Embryonic facial prominence (tissue), 1 donor: ENCODE results near the gene METTL6.
"Not testable (repeated sequence)": the region's sequence is repeated elsewhere in the genome, so short reads cannot be mapped to it uniquely, and the experiment has no call there.

Experiments
- DNase-seq: peaks from one replicate; pipeline ENCODE4 v3.0.0-alpha.2; 2016; ENCODE audit errors: extremely low spot score

Gene METTL6

DNA sequence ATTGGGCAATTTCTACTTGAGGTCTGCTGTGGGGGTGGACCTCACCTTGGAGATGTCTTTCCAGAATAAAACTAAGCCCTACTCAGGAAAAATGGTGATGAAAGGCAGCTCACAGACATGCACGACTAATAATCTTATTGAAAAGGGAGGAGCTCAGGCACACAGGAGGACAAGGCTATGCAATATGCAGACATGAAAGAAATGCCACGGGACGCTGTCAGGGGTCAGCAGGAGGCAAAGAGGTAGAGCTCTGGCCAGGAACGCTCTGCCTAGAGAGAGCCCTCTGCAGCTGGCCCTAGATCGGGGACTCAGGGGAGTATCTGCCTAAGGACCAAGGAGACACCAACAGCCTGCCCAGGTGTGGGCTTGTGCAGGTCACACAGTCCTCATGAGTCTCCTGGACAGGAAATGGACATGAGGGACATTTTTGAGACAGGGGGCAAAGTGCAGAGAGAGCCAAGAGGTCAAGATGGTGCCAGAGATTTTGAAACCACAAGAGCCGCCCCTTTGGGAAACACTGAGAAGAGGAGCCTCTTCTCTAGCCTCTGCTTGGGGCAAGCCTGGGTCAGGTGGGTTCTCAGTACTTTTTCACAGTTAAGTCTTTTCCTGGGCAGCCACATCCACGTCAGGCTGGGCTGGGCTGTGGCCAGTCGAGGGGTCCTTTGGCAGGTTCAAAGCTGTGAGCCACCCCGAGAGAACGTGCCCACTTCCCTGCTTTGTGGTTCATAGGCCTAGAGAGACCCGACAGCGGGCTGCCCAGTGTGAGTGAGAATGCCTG lies 23.3 kb upstream of the METTL6 start:
- DNase-seq = no peak

DNA sequence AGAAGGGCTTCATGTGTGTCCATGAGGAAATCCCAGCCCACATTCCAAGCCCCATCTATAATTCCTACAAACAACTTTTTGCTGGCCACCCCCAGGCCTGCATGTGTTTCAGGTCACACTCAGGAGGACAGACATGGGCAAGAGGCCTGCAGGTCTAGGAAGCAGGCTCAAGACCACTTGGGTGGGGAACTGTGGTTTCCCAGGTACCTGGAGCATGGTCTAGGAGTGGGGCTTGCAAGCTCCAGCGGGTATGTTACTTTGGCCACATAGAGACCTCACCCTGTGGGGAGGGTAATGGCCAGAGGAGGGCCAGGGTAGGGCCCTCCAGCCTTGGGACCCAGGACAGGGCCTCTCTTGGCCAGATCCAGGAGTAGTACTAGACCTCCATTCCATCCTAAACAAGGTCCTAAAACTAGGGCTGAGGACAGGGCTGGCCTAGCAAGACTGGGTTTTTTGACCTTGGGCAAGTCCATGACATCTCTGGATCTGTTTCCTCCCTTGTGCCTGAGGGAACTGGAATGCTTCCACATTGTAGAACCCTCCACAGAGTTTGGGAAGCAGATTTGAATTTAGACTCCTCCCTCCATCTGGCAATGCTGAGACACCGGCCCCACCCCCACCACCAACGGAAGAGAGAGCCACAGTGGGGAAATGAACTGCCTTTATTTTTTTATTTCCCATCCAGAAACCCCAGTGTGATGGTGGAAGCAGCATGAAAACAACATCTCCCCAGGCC lies 22.3 kb upstream of the METTL6 start:
- DNase-seq = no peak

DNA sequence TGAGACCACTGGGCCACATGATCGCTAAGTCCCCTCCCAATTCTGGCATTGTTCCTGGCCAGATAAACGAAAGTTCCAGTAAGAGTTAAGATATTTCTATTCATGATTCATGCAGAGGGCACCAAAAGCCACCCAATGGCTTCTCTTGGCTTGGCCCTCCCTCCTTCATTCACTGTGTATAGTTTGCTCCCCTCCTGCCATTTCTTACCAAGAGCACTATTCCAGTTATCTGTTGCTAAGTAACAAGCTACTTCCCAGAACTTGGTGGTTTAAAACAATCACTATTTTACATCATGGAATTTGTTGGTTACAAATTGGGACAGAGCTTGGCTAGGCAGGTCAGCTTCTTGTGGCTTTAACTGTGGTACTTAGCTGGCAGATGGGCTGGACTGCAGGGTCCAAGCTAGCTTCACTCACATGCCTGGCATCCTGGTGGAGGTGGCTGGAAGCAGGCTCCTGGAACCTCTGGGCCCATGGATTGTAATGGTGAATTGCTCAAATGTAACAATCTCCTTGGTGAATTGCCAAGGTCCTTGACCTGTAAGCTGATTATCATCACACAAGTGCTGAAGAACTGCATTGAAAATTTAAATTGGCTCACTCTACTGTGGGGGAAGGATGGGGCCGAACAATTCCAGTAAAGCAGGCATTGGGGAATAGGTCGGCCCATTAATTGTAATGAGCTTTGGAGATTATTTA lies 16.6 kb upstream of the METTL6 start:
- DNase-seq = no peak

DNA sequence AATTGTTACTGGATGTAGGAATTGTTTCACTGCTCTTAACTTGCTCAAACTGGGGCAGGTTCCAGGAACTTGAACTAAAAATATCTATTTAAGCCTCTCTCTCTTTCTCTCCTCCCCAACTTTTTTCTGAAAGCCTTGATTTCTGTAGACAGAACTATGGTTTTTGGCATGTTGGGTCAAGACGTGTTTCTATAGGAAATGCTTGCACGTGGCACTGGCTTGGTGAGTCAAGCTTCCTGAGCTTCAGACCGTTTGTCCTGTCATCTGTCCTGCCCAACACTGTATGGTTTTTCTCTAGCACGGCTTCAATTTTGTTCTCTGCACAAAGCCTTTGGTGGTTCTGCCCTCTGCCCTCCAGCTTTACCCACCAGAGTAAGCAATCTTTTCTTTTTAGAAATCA lies 13.5 kb upstream of the METTL6 start:
- DNase-seq = no peak

DNA sequence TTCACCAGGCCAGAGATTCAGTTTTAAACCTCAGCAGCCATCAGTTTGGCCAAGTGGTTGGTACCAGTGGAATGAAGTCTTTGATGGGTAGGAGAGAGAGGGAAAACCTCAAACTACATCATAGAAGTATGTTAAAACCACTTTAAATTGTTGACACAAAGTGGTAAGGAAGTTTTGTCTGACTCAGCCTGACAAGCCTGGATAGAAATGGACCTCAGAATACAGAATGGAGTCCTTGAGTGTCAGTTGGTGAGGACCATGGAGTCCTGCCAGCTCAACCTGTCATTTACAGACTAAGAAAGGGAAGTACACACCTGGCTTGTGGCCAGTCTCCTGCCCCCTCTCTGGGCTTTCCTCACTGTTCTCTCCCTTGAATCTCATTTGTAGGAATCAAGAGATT lies 12.1 kb upstream of the METTL6 start:
- DNase-seq = no peak

DNA sequence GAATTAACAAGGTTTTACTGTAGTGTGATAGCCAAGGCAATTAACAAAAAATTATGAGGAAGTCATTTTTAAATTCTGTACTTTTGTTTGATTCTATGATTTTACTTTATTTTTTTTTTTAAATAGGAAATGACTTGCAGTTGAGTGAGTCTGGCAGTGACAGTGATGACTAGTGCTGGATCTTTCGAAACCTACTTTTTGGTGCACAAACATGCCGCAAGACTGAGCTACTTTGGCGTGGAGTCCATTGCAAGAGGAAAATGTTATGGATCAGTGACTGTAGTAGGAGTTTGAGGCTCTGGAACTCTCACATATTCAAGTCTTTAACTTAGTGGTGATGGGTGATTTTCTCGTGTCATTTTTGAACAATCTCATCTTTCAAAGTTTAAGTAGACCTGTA lies 11.6 kb upstream of the METTL6 start:
- DNase-seq = no peak

DNA sequence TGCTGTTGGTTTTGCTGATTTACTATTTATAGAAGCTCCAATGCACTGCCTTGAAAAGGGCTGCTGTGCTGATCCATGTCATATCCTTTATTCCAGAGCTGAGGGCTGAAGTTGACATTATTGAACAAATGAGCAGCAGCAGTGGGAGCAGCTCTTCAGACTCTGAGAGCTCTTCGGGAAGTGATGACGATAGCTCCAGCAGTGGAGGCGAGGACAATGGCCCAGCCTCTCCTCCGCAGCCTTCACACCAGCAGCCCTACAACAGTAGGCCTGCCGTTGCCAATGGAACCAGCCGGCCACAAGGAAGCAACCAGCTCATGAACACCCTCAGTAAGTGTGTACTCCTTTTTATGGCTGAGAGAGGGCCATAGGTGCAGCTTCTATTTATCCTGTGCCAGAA lies 8.9 kb upstream of the METTL6 start:
- DNase-seq = no peak

DNA sequence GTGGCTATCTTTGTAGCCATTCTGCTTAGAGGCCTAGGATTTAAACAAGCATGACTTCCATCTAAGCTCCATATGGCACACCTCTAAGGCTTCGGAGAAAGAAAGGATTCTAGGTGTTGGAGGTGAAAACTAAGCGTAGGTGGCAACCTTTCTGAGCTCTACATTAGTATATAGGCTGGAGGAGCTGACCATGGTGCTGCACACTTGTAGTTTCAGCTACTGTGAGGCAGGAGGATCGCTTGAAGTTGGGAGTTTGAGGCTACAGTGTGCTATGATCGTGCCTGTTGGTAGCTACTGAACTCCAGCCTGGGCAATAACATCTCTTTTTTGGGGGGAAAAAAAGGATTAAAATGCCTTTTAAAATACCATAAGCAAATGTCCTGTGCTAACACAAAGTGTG lies 7.4 kb upstream of the METTL6 start:
- DNase-seq = no peak

DNA sequence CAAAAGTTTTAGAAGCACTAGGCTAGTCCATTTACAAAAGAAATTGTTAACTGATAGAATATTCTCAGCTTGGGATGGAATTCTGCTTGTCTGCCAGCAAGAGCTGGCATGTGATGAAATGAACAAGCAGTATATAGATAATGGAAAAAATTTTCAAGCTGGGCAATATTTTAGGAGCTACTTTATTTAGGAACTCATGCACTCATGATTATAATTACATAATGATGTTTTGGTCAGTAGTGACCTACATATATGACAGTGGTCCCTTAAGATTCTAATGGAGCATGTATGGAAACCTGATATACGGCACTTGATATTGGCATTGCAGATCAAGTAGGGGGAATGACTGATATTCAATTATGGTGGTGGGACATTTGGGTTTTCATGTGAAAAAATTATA lies 6.2 kb upstream of the METTL6 start:
- DNase-seq = no peak

DNA sequence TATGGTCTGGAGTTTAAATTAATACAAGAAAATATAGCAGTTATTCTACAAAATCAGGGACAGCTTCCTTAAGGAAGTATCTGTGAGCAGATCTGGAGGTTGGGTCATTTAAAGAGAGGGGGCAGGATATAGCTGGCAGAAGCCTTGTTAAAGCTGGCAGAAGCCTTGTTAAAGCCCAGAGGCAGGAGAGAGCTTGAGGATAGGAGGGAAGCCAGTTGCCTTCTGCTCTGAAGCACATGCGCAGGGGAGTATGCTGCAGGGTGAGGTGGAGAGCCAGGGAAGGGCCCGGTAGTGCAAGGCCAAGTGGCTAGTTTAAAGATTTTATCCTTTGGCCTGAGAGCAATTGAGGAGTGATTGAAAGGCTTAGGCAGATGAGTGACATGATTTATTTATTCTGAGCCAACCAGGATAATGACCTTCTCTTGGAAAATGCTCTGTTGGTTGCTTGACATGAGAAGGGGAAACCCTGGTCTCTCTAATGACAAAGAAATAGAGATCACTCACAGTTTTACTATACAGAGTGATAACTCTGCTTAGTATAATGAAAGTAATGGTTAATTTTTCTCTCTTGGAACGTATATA lies 4.0 kb upstream of the METTL6 start:
- no peak for DNase-seq

DNA sequence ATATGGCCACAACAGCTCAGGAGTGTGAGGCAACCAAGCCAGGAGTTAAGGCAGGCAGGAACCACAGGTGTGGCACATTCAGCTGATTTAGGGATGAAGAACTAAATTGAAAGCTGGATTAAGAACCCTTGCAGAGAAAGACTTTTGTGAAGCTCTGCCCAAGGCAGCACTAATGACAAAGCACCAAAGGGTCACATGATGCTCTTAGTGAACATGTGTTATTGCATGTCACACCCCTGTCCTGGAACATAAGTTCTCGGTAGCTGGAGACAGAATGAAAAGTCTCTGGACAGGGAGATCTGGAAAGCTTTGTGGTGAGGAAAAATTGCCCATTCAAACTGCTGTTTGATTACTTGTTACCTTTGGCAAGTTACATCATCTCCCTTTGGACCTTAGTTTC lies 3.3 kb upstream of the METTL6 start:
- DNase-seq = no peak

DNA sequence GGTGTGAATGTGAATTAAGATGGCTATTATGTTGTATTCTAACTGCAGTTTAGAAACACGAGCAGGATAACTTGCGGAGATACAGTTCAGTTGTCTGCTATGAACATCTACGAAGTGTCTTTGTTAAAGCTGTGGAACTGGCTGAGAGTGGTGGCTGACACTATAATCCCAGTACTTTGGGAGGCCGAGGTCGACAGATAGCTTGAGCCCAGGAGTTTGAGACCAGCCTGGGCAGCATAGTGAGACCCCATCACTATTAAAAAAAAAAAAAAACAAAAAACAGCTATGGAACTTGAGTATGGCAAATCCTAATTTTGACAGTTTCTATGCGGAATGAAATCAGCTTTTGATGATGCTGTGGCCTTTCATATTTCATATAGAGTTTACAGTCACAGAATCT lies 1.7 kb upstream of the METTL6 start:
- no peak for DNase-seq

DNA sequence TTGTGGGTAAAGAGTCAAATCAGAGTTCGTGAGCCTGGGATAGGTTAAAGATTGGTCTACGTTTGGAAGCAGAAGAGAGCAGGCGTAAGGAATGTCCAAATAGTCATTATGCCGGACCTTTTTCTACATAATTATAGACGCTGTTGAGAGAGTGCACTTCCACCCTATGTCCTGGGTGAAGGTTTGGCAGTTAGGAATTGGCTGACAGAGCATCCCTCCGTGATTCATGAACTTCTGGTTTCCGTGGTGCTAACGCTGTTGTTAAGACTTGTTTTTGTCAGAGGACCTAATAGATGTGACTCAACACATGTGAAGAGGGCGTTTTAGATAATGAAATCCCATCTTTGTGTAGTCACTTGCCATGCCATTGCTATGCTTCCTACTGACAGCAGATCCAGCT lies 1.2 kb upstream of the METTL6 start:
- no peak for DNase-seq

DNA sequence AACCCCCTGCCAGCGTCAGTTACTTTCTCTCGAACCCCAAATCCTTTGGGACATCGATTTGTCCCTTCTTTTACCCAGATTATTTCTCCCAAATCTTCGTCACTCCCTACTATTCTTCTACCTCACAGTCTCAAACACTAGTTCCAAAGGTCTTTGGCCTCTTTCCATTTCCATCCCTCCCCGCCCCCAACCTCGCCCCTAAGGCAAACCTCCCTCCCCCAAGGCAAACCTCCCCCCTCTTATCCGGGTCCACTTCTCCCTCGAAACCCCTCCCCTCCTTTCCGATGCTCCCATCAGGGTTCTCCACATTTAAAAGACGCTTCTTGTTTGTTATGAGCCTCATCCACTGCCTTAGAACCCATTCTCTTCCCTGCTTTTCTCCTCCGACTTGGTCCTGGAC lies 637 bp upstream of the METTL6 start:
- DNase-seq = no peak

DNA sequence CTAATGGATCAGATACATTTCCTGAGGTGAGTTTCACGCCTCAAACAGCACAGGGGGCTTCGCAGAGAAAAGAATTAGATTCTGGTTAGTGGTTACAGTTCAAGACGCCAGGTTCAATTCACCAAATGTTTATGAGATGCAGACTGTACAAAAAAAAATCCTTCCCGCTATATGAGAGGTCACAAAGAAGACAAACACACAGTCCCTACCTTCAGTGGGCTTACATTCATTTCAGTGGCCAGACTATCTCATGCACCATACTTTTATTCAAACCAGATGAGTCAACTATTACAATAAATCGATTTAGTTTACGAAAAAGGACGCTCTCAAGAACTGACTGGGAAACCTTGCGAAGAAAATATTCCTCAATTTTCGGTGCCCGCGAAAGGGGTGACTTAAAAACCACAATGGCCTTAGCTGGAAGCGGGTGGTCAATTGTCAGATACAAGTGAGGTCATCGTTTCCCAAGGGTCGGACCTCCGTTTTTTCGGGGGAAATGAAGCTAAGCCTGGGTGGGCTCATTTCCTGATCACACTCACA lies 695 bp downstream of the METTL6 start:
- DNase-seq = no peak

DNA sequence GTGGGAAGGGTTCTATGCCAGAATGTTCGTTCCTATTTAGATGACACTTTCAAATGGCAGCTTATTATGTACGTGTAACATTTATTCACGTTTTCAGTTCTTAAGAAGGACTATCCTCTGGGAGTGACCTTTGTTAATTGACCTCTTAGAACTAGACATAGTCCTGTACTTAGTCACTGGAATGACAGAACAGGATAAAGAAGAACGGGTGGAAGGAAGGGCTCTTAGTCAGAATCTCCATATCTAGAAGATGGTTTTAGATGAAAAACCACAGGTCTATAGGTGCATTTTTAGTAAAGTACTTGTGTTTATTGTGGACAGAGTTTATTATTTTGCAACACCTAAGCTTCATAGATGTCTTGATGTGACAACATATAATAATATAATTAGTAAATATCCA lies 6.5 kb downstream of the METTL6 start:
- no peak for DNase-seq

DNA sequence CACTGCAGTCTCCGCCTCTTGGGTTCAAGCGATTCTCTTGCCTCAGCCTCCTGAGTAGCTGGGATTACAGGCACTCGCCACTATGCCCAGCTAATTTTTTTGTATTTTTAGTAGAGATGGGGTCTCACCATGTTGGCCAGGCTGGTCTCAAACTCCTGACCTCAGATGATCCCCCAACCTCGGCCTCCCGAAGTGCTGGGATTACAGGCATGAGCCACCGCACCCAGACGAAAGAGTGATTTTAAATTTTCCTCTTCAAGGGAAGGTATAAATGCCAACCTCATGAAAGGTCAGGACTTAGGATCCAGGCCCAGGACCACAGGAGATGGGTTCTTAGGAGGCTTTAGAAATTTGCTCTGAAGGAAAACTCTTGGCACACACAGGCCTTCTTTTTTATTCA lies 16.4 kb downstream of the METTL6 start:
- not testable (repeated sequence) for DNase-seq

DNA sequence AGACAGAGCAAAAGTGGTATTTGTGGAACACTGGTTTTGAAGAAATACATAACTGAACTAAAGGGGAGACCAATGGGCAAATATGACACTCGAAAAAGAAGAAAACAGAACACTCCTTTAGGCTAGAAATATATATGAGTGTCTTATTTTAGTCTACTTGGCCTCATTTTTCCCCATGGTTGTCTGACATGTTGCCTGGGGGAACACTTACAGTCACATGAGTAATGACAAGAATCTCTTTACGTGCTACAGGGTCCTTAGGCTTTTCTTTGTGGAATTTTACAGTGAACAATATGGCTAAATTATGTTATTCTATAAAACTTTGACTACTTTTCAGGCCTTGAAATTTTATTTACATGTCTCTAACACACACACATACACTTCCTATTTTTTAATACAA lies 17.6 kb downstream of the METTL6 start:
- no peak for DNase-seq

DNA sequence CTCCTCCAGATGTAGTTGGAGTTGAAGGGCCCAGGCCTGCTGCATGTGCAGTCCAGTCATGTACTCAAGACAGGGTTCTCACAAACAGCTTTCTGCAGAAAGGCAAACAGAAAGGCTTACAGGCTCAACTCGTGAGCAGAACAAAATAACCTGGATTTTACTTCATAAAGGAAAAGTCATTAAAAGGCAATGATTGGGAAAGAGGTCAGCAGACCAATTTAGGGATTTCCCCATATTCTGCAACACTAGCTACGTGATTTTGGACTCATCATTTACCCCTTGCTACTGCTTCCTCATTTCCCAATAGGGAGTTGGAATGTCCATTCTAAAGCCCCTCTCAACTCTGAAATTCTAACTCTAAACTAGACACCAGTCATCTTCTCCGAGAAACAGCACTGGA lies 18.1 kb downstream of the METTL6 start:
- DNase-seq = no peak

DNA sequence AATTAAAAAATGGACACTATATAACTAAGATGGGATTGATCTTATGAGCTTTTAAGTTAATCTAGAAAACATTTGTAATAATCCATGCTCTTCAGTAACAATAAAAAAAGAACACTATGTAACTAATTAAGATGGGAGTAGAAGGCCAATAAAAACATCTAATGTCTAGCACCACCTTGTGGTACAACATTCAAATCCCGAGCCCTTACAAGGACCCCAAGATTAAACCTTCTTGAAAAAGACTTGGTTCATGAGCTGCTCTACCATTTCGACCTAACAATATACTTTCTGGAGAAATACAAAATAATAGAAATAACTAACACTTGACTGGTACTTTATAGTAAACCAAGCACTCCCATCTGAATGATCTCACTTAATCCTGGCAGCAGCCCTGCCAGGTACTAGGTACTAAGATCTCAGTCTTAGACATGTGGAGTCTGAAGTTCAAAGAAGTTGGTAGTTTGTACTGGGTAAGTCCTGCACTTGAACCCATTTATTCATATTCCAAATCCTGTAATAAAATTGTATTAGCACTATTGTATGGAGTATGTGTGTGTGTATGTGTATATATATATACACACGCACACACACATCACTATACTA lies 21.8 kb downstream of the METTL6 start:
- no peak for DNase-seq

DNA sequence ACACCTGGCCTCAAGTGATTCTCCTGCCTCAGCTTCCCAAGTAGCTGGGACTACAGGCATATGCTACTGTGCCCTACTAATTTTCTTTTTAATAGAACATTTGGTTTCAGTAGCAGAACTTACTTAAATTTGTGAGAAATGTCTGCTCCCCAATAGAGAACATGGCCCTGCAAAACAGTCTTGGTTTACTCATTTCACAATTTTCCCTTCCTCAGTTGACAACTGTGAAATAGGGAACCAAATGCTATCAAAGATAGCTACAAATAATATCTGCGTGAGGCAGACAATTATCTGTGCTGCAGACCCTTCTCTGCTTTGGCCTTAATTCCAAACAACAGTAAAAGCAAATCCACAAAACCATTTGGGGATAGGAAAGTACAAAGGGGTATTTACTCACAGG lies 22.6 kb downstream of the METTL6 start:
- no peak for DNase-seq

DNA sequence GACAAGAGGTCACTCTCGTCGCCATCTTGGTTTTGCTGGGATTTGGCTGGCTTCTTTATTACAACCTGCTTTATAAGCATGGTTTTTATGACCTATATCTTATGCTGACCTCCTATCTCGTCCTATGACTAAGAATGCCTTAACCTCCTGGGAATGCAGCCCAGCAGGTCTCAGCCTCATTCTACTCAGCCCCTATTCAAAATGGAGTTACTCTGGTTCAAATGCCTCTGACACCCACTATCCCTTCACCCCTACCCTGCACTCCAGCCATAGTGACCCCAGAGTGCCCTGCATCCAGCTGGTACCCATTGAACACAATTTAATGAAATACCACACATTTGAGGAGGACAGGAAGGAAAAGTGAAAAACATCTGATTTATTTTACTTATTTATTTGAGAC lies 23.4 kb downstream of the METTL6 start:
- DNase-seq = no peak
